ENCODE data around the gene HTR3E. TPM values are rescaled to one million over a fixed set of nuclear protein-coding genes. Genes with fewer than 3 reads are reported as not detected.

The HTR3E gene
- total RNA-seq, 4 donors from 2014 or later = not detected

GRCh38 chr3:184142199-184142598 lies 45.3 kb downstream of the HTR3E start:
- peaks cover 25 to 33% of the 10 kb centered on the region in 2 donors for H3K4me1 ChIP-seq
- no peaks in the 10 kb centered on the region for H3K9me3 ChIP-seq
- intact Hi-C loops (cut with DNase I; ENCODE audit: low total_unique reads) (no loop called here), in situ Hi-C loops (cut with MboI; ENCODE audit: low sequenced_read_pairs in 4 of 4) (loop anchor here in 3 of 4 donors (10.0 to 25.0 kb wide), 3 partner anchors 95 to 255 kb away; partner anchors contain the start of genes PARL (in 3 of the 3), ALG3 (in 2 of the 3), EEF1AKMT4 (in 2 of the 3) and VWA5B2 (in 1 of the 3))
- DNase-seq (no peak), ATAC-seq (no peak)
- H3K36me3 ChIP-seq = peaks cover 0 to 69% of the 10 kb centered on the region in 2 donors
- no peaks in the 10 kb centered on the region for H3K27me3 ChIP-seq
- no peak overlapping the region for H3K27ac ChIP-seq
- no peak for TF ChIP-seq POLR2A (IDR thresholded peaks at IDR 0.05)
- TF ChIP-seq, protein P1, sequence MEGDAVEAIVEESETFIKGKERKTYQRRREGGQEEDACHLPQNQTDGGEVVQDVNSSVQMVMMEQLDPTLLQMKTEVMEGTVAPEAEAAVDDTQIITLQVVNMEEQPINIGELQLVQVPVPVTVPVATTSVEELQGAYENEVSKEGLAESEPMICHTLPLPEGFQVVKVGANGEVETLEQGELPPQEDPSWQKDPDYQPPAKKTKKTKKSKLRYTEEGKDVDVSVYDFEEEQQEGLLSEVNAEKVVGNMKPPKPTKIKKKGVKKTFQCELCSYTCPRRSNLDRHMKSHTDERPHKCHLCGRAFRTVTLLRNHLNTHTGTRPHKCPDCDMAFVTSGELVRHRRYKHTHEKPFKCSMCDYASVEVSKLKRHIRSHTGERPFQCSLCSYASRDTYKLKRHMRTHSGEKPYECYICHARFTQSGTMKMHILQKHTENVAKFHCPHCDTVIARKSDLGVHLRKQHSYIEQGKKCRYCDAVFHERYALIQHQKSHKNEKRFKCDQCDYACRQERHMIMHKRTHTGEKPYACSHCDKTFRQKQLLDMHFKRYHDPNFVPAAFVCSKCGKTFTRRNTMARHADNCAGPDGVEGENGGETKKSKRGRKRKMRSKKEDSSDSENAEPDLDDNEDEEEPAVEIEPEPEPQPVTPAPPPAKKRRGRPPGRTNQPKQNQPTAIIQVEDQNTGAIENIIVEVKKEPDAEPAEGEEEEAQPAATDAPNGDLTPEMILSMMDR (IDR thresholded peaks at IDR 0.05 in 4 of 5, conservative IDR thresholded peaks at IDR 0.05 in 1 of 5) = no peak
- H3K4me3 ChIP-seq = no peak overlapping the region

GRCh38 chr3:184143327-184143726 lies 46.5 kb downstream of the HTR3E start:
- DNase-seq (no peak), ATAC-seq (no peak)
- intact Hi-C loops (cut with DNase I; ENCODE audit: low total_unique reads) = no loop called here
- Histone ChIP-seq H3K27ac (no peak overlapping the region), H3K4me3 (no peak overlapping the region), H3K4me1 (peaks cover 23 to 33% of the 10 kb centered on the region in 2 donors), H3K27me3 (no peaks in the 10 kb centered on the region), H3K9me3 (no peaks in the 10 kb centered on the region), H3K36me3 (peaks cover 0 to 59% of the 10 kb centered on the region in 2 donors)
- in situ Hi-C loops (cut with MboI; ENCODE audit: low sequenced_read_pairs in 4 of 4) = loop anchor here in 3 of 4 donors (10.0 to 25.0 kb wide), 3 partner anchors 94 to 256 kb away; partner anchors contain the start of genes PARL (in 3 of the 3), ALG3 (in 2 of the 3), EEF1AKMT4 (in 2 of the 3) and VWA5B2 (in 1 of the 3)
- TF ChIP-seq POLR2A (IDR thresholded peaks at IDR 0.05) = no peak
- TF ChIP-seq, protein P1 (IDR thresholded peaks at IDR 0.05 in 4 of 5, conservative IDR thresholded peaks at IDR 0.05 in 1 of 5) = no peak

GRCh38 chr3:184144505-184144904 lies 47.6 kb downstream of the HTR3E start:
- intact Hi-C loops (cut with DNase I; ENCODE audit: low total_unique reads) = loop anchor here (2.0 kb wide), 2 partner anchors 42 to 104 kb away; partner anchors contain the start of genes ABCF3, ALG3 and EEF1AKMT4

DNA sequence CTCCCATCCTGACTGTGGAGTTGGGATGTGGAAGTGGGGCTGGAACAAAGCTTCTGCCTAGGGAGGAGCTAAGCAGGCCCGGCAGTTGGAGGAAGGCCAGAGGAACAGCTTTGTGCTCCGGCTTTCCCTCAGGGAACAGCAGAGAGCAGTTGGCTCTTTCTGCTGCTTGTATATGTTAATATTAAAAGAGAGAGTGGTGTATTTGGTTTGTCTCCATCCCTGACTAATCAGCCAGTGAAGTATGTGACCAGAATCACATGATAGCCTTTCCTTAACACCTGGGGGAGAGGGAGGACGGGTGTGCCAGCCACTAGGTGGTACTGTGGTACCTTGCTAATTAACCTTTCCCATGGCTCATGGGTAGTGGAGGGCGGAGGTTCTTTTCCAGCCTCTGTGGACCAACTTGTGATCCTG lies 48.3 kb downstream of the HTR3E start:
- intact Hi-C loops (cut with DNase I; ENCODE audit: low total_unique reads) = loop anchor here (2.0 kb wide), 2 partner anchors 42 to 104 kb away; partner anchors contain the start of genes ABCF3, ALG3 and EEF1AKMT4
- Histone ChIP-seq H3K4me3 (no peak overlapping the region), H3K4me1 (peaks cover 23 to 33% of the 10 kb centered on the region in 2 donors), H3K9me3 (no peaks in the 10 kb centered on the region), H3K27ac (peak overlapping the region; percentile 61 to 80 (median 72)), H3K27me3 (no peaks in the 10 kb centered on the region), H3K36me3 (peaks cover 0 to 50% of the 10 kb centered on the region in 2 donors)
- in situ Hi-C loops (cut with MboI; ENCODE audit: low sequenced_read_pairs in 4 of 4) = loop anchor here in 3 of 4 donors (10.0 to 25.0 kb wide), 3 partner anchors 92 to 258 kb away; partner anchors contain the start of genes PARL (in 3 of the 3), ALG3 (in 2 of the 3), EEF1AKMT4 (in 2 of the 3) and VWA5B2 (in 1 of the 3)
- ATAC-seq = peak; percentile 73 to 81
- TF ChIP-seq, protein P1 (IDR thresholded peaks at IDR 0.05 in 4 of 5, conservative IDR thresholded peaks at IDR 0.05 in 1 of 5) = peak in 4 of 5 experiments; percentile 35 to 59 (median 53)
- no peak for TF ChIP-seq POLR2A (IDR thresholded peaks at IDR 0.05)
- peak; percentile 38 to 61 for DNase-seq

More at GRCh38 chr3:184144505-184144904, 47.6 kb downstream of the HTR3E start:
- no peaks in the 10 kb centered on the region for H3K9me3 ChIP-seq
- peak overlapping the region; percentile 61 to 80 (median 72) for H3K27ac ChIP-seq
- peaks cover 23 to 33% of the 10 kb centered on the region in 2 donors for H3K4me1 ChIP-seq
- in situ Hi-C loops (cut with MboI; ENCODE audit: low sequenced_read_pairs in 4 of 4) = loop anchor here in 3 of 4 donors (10.0 to 25.0 kb wide), 3 partner anchors 93 to 257 kb away; partner anchors contain the start of genes PARL (in 3 of the 3), ALG3 (in 2 of the 3), EEF1AKMT4 (in 2 of the 3) and VWA5B2 (in 1 of the 3)
- no peaks in the 10 kb centered on the region for H3K27me3 ChIP-seq
- peak; percentile 48 to 81 for DNase-seq
- no peak overlapping the region for H3K4me3 ChIP-seq
- ATAC-seq = peak; percentile 76 to 95
- TF ChIP-seq, protein P1 (IDR thresholded peaks at IDR 0.05 in 4 of 5, conservative IDR thresholded peaks at IDR 0.05 in 1 of 5) = no peak
- TF ChIP-seq POLR2A (IDR thresholded peaks at IDR 0.05) = no peak
- H3K36me3 ChIP-seq = peaks cover 0 to 53% of the 10 kb centered on the region in 2 donors
